Stimulated activated naive CD8-positive, alpha-beta T cell treated with anti-CD3 and anti-CD28 coated beads, Interleukin-15, Interleukin-2, amounts not matched to agents 100 U/mL and 50 U/mL, for 24 hours (primary cell): Measurements from ENCODE around the gene EIF3F.
A peak's percentile ranks its signal among the peaks of the same experiment; 100 is the strongest.

ENCODE experiments used
- ATAC-seq: fragments of 150-1000 bp; cut with Tn5 transposase; one replicate; pipeline ENCODE4 v1.10.0; 2021
- DNase-seq: peaks from one replicate; pipeline ENCODE4 v3.0.0; 2021

EIF3F gene

GRCh38 chr11:7994581-7995278, 7.6 kb downstream of the EIF3F start:
- DNase-seq (no peak), ATAC-seq (no peak)

GRCh38 chr11:7999795-8000194, 12.7 kb downstream of the EIF3F start:
- ATAC-seq: no peak

GRCh38 chr11:8000390-8000789, 13.3 kb downstream of the EIF3F start:
- no peak for DNase-seq
- ATAC-seq: no peak

More at GRCh38 chr11:7999795-8000194, 12.7 kb downstream of the EIF3F start:
- no peak for DNase-seq

- ATAC-seq: no peak
- DNase-seq: no peak
Measured at GRCh38 chr11:8002676-8003075, 15.5 kb downstream of the EIF3F start.

- no peak for ATAC-seq
- no peak for DNase-seq
Measured at GRCh38 chr11:8003187-8003586, 16.1 kb downstream of the EIF3F start.

GRCh38 chr11:8004008-8004407, 16.9 kb downstream of the EIF3F start:
- no peak for DNase-seq
- no peak for ATAC-seq

- ATAC-seq (no peak), DNase-seq (no peak)
Measured at GRCh38 chr11:8005556-8005955, 18.4 kb downstream of the EIF3F start.

GRCh38 chr11:8006349-8006977, 19.3 kb downstream of the EIF3F start:
- peak; percentile 77 for ATAC-seq

GRCh38 chr11:8008212-8008611, 21.1 kb downstream of the EIF3F start:
- ATAC-seq (no peak), DNase-seq (no peak)

More at GRCh38 chr11:8006349-8006977, 19.3 kb downstream of the EIF3F start:
- DNase-seq: peak; percentile 50

- no peak for ATAC-seq
Measured at GRCh38 chr11:8009856-8010255, 22.7 kb downstream of the EIF3F start.

GRCh38 chr11:8011371-8011770, 24.2 kb downstream of the EIF3F start:
- DNase-seq: no peak
- no peak for ATAC-seq

More at GRCh38 chr11:8009856-8010255, 22.7 kb downstream of the EIF3F start:
- DNase-seq: no peak

- DNase-seq (no peak), ATAC-seq (no peak)
Measured at GRCh38 chr11:8011981-8012444, 24.9 kb downstream of the EIF3F start.

- ATAC-seq: no peak
- DNase-seq: no peak
Measured at GRCh38 chr11:8013833-8014232, 26.7 kb downstream of the EIF3F start.

- DNase-seq (no peak), ATAC-seq (no peak)
Measured at GRCh38 chr11:8015753-8016239, 28.7 kb downstream of the EIF3F start.

- DNase-seq: no peak
- no peak for ATAC-seq
Measured at GRCh38 chr11:8016440-8016839, 29.3 kb downstream of the EIF3F start.

- ATAC-seq (no peak), DNase-seq (no peak)
Measured at GRCh38 chr11:8017071-8017470, 29.9 kb downstream of the EIF3F start.

GRCh38 chr11:8017894-8018483, 30.9 kb downstream of the EIF3F start:
- no peak for ATAC-seq
- DNase-seq: no peak

- ATAC-seq: peak; percentile 74
- DNase-seq: peak; percentile 57
Measured at GRCh38 chr11:8018484-8019313, 31.6 kb downstream of the EIF3F start.

GRCh38 chr11:8019314-8020243, 32.4 kb downstream of the EIF3F start:
- DNase-seq (peak; percentile 44), ATAC-seq (peak; percentile 48)

GRCh38 chr11:8020244-8020597, 33.1 kb downstream of the EIF3F start:
- DNase-seq (no peak), ATAC-seq (no peak)

- DNase-seq (no peak), ATAC-seq (no peak)
Measured at GRCh38 chr11:8021920-8022319, 34.8 kb downstream of the EIF3F start.
